Activated T-helper 9 cell treated with anti-CD3 and anti-CD28 coated beads, Interleukin-2, amount 50 U/mL, for 16 hours (primary cell): ENCODE results near the gene INPPL1.

ENCODE experiments used
- DNase-seq: peaks from one replicate; pipeline ENCODE4 v3.0.0-alpha.2; 2020; ENCODE audit warnings: low read depth

INPPL1 gene

GRCh38 chr11:72280726-72281315 lies 56.3 kb downstream of the INPPL1 start:
- DNase-seq, result no peak

- no peak for DNase-seq
These were observed 59.4 kb downstream of the INPPL1 start for GRCh38 chr11:72283947-72284346.

GRCh38 chr11:72287293-72287692 lies 62.7 kb downstream of the INPPL1 start:
- no peak for DNase-seq
